Bronchus fibroblast of lung (primary cell): ENCODE data around the gene GNRH2. TPM values are rescaled to one million over a fixed set of nuclear protein-coding genes. Genes with fewer than 3 reads are reported as not detected.

Experiments
- total RNA-seq: library from RNA; depleted of rRNA; stranded (reverse); fragments of >200 nt; gene quantifications from 2 replicates; pipeline ENCODE4 v1.2.3, GENCODE V29; 2015

The GNRH2 gene, protein sequence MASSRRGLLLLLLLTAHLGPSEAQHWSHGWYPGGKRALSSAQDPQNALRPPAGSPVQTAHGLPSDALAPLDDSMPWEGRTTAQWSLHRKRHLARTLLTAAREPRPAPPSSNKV
- not detected in 2 replicates for total RNA-seq

DNA sequence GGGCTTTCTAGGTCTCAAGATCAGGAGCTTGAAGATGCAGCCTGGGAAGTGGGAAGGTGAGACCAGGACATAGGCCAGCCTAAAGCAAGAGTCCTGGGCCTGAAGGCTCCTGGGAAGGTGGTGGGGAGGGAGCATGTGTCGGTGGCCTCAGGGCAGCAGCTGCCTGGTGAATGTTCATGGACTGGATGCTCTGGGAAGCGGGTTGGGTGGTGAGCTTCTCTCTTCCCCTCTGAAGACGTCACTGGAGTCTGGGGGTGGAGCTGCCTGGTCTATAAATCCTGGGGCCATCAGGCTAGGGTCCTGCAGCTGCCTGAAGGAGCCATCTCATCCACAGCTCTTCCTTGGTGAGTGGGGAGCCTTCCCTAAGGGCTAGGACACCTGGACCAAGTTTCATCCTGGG is at the start of gene GNRH2:
Gene GNRH2 (plus strand): TSS at position 301 of the 400 bp plus-strand sequence. CDS start 793 bp downstream, outside the sequence.

DNA sequence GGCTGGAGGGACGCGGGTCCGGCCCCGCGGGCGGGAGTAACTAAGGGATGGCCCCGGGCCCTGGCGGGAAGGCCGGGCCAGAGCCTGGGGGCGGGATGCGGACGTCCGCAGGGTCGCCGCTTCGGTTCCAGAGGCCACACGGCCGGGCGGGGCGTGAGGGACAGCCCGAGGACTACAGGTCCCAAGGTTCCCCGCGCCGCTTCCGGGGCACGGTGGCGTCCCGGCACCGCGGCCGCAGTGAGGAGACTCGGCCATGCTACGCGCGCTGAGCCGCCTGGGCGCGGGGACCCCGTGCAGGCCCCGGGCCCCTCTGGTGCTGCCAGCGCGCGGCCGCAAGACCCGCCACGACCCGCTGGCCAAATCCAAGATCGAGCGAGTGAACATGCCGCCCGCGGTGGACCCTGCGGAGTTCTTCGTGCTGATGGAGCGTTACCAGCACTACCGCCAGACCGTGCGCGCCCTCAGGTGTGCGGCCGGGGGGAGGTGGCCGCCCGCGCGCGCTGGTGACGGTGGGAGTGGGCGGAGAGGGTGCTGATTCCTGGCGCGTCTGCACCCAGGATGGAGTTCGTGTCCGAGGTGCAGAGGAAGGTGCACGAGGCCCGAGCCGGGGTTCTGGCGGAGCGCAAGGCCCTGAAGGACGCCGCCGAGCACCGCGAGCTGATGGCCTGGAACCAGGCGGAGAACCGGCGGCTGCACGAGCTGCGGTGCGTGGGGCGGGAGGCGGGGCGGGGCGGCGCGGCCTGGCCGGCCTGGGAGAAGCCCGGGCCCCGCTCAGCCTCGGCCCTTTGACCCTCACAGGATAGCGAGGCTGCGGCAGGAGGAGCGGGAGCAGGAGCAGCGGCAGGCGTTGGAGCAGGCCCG is 2.6 kb downstream of the GNRH2 start, which contains the start of gene MRPS26:
Gene MRPS26 (plus strand): TSS at position 237 of the 861 bp plus-strand sequence. CDS start 17 bp downstream, at position 254.

DNA sequence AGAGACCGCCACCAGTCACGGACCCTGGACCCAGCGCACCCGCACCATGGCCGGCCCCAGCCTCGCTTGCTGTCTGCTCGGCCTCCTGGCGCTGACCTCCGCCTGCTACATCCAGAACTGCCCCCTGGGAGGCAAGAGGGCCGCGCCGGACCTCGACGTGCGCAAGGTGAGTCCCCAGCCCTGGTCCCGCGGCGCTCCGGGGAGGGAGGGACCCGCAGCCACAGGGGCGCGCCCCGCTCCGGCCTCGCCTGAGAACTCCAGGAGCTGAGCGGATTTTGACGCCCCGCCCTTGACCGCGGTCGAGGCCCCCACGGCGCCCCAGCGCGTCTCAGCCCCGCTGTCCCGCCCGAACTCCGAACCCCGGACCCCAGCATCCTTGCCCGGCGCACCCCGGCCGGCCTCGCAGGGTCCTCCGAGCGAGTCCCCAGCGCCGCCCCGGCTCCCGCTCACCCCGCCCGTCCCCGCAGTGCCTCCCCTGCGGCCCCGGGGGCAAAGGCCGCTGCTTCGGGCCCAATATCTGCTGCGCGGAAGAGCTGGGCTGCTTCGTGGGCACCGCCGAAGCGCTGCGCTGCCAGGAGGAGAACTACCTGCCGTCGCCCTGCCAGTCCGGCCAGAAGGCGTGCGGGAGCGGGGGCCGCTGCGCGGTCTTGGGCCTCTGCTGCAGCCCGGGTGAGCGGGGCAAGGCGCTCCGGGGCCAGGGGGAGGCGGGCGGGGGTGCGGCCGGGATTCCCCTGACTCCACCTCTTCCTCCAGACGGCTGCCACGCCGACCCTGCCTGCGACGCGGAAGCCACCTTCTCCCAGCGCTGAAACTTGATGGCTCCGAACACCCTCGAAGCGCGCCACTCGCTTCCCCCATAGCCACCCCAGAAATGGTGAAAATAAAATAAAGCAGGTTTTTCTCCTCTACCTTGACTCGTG is 28.4 kb downstream of the GNRH2 start, which contains the start of gene OXT:
Gene OXT (plus strand): TSS at position 11 of the 920 bp plus-strand sequence. CDS start 36 bp downstream, at position 47.

DNA sequence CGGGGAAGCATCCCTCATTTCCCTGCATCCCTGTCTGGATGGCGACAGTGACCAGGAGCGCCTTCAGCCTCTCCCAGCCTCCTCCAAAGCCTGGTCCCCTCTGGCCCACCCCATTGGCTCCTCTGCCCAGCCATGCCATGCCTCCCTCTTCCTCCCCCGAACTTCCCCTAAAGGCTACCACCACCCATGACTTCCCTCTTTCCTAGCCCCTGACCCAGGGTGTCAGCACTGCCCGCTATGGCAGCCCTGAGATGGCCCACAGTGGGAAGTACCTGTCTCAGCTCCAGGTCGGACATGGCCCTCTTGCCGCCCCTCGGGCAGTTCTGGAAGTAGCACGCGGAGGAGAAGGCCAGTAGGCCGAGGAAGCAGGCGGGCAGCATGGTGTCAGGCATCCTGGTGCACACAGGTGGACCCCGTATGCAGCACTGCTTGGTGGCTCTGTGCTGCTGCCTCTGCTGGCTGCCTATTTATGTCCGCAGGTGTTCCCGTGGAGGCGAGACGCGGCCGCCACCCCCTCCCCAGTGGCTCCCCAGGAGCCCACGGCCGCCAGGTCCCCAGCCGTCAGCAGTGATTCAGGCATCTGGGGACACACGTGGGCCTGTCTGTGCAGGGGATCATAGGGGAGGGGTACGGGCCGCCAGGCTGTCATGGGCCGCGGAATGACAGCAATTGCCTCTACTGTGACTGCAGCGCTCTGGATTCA is 41.0 kb downstream of the GNRH2 start, which contains the start of gene AVP:
Gene AVP (minus strand): TSS at position 442 of the 703 bp plus-strand sequence. CDS start 50 bp downstream, at position 392.

Other genes starting within 250 kb of the GNRH2 start
- gene CPXM1, start 243.0 kb upstream of the GNRH2 start, total RNA-seq, result 4.5 and 5.6 TPM in 2 replicates
- not detected in 2 replicates for gene C20orf141, start 228.6 kb upstream of the GNRH2 start, total RNA-seq
- gene TMEM239, start 227.3 kb upstream of the GNRH2 start, total RNA-seq, result not detected in 2 replicates
- gene PCED1A, start 203.0 kb upstream of the GNRH2 start, total RNA-seq, result 13.8 and 21.7 TPM in 2 replicates
- 35.3 and 38.5 TPM in 2 replicates for gene VPS16, start 202.9 kb upstream of the GNRH2 start, total RNA-seq
- 31.1 and 31.3 TPM in 2 replicates for gene PTPRA, start 170.1 kb upstream of the GNRH2 start, total RNA-seq
- gene MRPS26, start 2.4 kb downstream of the GNRH2 start, total RNA-seq, result 74.9 and 89.9 TPM in 2 replicates
- gene OXT, start 28.0 kb downstream of the GNRH2 start, total RNA-seq, result not detected in 2 replicates
- gene AVP, start 41.1 kb downstream of the GNRH2 start, total RNA-seq, result not detected in 2 replicates
- gene FASTKD5, start 116.2 kb downstream of the GNRH2 start, total RNA-seq, result 8.6 and 9.1 TPM in 2 replicates
- 5.2 and 5.5 TPM in 2 replicates for gene UBOX5, start 116.2 kb downstream of the GNRH2 start, total RNA-seq
- gene LZTS3, start 129.9 kb downstream of the GNRH2 start, total RNA-seq, result 1.2 and 1.5 TPM in 2 replicates
- 39.4 and 41.2 TPM in 2 replicates for gene DDRGK1, start 161.1 kb downstream of the GNRH2 start, total RNA-seq
- 72.6 and 77.0 TPM in 2 replicates for gene ITPA, start 165.9 kb downstream of the GNRH2 start, total RNA-seq
- gene SLC4A11, start 195.6 kb downstream of the GNRH2 start, total RNA-seq, result 0.84 and 0.89 TPM in 2 replicates